ENCODE measurements around the gene BBX.

Gene BBX

GRCh38 chr3:107699682-107700081 lies 176.9 kb downstream of the BBX start:
- no peak overlapping the region for H3K4me3 ChIP-seq (ENCODE audit: low read depth, low read length)
- no peak for TF ChIP-seq CTCF (IDR thresholded peaks at IDR 0.05; ENCODE audit: insufficient read depth, low read depth, low read length, missing control alignments)
- DNase-seq (ENCODE audit: low read depth), result no peak

- DNase-seq (ENCODE audit: low read depth), result no peak
- no peak for TF ChIP-seq CTCF (IDR thresholded peaks at IDR 0.05; ENCODE audit: insufficient read depth, low read depth, low read length, missing control alignments)
- H3K4me3 ChIP-seq (ENCODE audit: low read depth, low read length), result no peak overlapping the region
These were observed 178.5 kb downstream of the BBX start for GRCh38 chr3:107701299-107701698.

- DNase-seq (ENCODE audit: low read depth), result no peak
These were observed 181.7 kb downstream of the BBX start for GRCh38 chr3:107704477-107704876.

DNA sequence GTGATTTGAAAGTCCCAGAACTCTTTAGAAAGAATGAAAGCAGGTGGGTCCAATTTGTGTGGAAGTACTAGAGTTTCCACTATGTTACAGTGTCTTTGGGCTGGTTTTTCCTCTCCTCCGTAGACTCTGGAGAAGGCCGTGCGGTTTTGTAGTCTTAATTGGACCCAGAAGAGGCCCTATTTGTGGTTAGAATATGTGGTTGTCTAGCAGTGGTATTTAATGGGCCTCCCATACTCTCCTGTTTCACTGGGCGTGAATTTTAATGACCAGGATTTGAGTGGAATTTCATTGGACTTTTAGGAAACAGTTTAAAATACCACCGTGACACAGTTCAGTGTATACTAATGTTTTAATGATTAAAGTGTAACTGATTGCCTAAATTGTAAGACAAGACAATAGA lies 182.3 kb downstream of the BBX start:
- no peak for TF ChIP-seq CTCF (IDR thresholded peaks at IDR 0.05; ENCODE audit: insufficient read depth, low read depth, low read length, missing control alignments)
- DNase-seq (ENCODE audit: low read depth), result no peak

More at GRCh38 chr3:107704477-107704876, 181.7 kb downstream of the BBX start:
- TF ChIP-seq CTCF (IDR thresholded peaks at IDR 0.05; ENCODE audit: insufficient read depth, low read depth, low read length, missing control alignments), result no peak
- H3K4me3 ChIP-seq (ENCODE audit: low read depth, low read length), result no peak overlapping the region

GRCh38 chr3:107710851-107711250 lies 188.1 kb downstream of the BBX start:
- DNase-seq (ENCODE audit: low read depth), result no peak
- no peak overlapping the region for H3K4me3 ChIP-seq (ENCODE audit: low read depth, low read length)
- TF ChIP-seq CTCF (IDR thresholded peaks at IDR 0.05; ENCODE audit: insufficient read depth, low read depth, low read length, missing control alignments), result no peak

More for the DNA sequence above, 182.3 kb downstream of the BBX start:
- no peak overlapping the region for H3K4me3 ChIP-seq (ENCODE audit: low read depth, low read length)

DNA sequence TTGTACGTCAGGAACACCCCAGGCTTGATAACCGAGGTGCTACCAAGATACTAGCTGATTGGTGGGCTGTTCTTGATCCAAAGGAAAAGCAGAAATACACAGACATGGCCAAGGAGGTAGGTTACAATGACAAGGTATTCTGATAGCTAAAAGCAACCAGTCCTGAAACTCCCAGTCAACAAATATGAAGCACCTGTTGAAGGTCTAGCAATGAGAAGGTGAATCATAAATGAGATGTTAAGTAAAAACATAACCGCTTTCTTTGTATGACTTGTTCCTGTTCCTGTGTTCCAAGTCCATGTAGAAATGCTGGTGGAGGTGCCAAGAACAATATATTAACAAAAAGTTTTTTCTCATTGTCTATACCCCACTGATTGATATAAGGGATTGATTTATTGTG lies 194.0 kb downstream of the BBX start:
- DNase-seq (ENCODE audit: low read depth), result no peak
- H3K4me3 ChIP-seq (ENCODE audit: low read depth, low read length), result no peak overlapping the region
- no peak for TF ChIP-seq CTCF (IDR thresholded peaks at IDR 0.05; ENCODE audit: insufficient read depth, low read depth, low read length, missing control alignments)

DNA sequence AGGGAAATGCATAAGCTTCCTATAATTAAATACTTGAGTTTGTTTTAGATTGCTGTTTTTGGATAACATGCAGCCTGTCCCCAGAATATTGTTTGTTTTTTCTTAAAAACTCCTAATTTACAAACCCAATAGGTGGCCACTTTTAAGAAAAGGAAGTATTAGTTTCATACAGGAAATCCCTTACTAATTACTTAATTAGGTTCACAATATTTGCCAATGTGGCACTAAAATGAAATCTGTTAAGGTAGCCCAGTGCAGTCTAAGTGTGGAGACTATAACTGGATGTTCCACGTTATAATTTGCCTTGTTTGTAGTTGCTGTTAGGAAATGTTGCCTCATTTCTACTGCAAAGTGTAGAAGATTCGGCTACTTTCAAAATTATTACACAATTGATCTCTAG lies 195.8 kb downstream of the BBX start:
- TF ChIP-seq CTCF (IDR thresholded peaks at IDR 0.05; ENCODE audit: insufficient read depth, low read depth, low read length, missing control alignments), result no peak
- DNase-seq (ENCODE audit: low read depth), result no peak
- no peak overlapping the region for H3K4me3 ChIP-seq (ENCODE audit: low read depth, low read length)

All from GM12865 (cell line).